ENCODE data around the gene TMEM108.

Gene TMEM108

DNA sequence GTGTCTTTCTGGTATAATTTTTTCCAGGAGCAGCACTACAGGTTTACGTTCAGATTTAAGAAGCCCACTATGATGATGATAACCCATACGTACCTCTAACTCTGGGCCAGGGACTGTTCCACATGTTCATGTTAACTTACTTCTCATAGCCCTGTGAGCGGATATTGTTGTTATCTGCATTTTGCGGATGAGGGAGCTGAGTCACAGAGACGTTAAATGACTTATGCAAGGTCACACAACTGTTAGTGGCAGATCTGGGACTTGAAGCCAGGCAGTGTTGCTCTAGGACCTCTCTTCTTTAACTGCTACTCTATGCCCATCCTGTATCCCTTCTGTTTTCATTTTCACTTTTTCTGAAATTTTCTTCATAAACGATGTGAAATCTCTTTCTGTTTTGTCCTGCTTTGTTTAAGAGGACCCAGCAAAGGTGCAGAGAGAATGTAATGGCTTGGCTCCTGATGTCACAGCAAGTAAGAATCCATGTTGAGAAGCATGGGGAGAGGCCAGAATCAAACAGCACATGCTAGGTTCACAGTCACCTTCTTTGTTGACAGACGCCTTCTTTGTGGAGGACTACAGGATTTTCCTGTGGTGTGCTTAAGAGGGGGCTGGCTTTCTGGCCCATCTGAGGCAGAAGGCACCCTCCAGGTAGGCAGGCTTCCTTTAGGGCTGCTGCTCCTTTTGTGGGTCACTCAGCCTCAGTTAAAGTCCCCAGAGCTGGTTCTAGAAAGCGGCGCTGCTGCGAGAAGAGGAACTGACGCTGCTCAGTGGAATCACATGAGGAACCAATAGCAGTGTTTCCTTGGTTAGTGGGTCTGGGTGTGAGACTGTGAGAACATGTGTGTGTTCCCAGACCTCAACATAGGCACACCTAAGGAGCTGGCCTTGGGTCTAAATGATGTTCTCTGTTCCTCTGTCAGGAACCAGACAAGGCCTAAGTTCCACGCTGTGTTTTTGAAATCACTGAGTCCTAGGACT, 121.6 kb downstream of the TMEM108 start:
- ATAC-seq: no peak
- TF ChIP-seq PPARA (CRISPR knock-in tag; IDR thresholded peaks at IDR 0.05; ENCODE audit: borderline replicate concordance): no peak
- no peak for TF ChIP-seq ARNTL (CRISPR knock-in tag; IDR thresholded peaks at IDR 0.05; ENCODE audit: borderline replicate concordance, low read depth)
- TF ChIP-seq ZNF70 (CRISPR knock-in tag; IDR thresholded peaks at IDR 0.05): no peak
- no peak for TF ChIP-seq GLIS3 (CRISPR knock-in tag; IDR thresholded peaks at IDR 0.05)

DNA sequence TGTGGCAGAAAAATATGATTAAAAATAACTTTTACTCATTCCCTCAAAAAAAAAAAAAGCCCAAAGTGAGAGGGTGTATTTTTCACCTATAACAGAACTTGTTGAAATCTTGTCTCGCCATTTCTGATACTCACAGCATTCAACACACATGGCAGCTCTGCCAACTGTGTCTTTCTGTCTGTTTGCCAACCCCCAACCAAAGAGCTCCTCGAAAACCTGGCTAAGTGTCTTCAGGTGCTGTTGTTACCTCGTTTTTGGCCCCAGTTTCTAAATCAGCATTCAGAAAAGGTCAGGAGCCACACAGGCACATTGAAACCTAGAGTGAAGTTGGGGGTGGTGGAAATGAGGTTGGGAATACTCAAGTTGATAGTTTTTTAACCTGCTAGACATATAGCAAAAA, 123.5 kb downstream of the TMEM108 start:
- TF ChIP-seq PPARA (CRISPR knock-in tag; IDR thresholded peaks at IDR 0.05; ENCODE audit: borderline replicate concordance) (no peak), ZFP30 (CRISPR knock-in tag; IDR thresholded peaks at IDR 0.05) (no peak), OSR1 (CRISPR knock-in tag; IDR thresholded peaks at IDR 0.05) (no peak), ESRRG (CRISPR knock-in tag; IDR thresholded peaks at IDR 0.05) (no peak), TOX (CRISPR knock-in tag; IDR thresholded peaks at IDR 0.05; ENCODE audit: borderline replicate concordance) (no peak), BACH2 (CRISPR knock-in tag; IDR thresholded peaks at IDR 0.05; ENCODE audit: borderline replicate concordance) (no peak), CSDC2 (CRISPR knock-in tag; IDR thresholded peaks at IDR 0.05) (no peak), ZNF565 (CRISPR knock-in tag; conservative IDR thresholded peaks at IDR 0.05; ENCODE audit: low read depth) (no peak), ZNF8 (CRISPR knock-in tag; IDR thresholded peaks at IDR 0.05) (no peak), GLIS3 (CRISPR knock-in tag; IDR thresholded peaks at IDR 0.05) (no peak), ZC3H10 (CRISPR knock-in tag; IDR thresholded peaks at IDR 0.05) (no peak), TCF4 (CRISPR knock-in tag; IDR thresholded peaks at IDR 0.05; ENCODE audit: borderline replicate concordance) (no peak)
- TF ChIP-seq, protein P1, sequence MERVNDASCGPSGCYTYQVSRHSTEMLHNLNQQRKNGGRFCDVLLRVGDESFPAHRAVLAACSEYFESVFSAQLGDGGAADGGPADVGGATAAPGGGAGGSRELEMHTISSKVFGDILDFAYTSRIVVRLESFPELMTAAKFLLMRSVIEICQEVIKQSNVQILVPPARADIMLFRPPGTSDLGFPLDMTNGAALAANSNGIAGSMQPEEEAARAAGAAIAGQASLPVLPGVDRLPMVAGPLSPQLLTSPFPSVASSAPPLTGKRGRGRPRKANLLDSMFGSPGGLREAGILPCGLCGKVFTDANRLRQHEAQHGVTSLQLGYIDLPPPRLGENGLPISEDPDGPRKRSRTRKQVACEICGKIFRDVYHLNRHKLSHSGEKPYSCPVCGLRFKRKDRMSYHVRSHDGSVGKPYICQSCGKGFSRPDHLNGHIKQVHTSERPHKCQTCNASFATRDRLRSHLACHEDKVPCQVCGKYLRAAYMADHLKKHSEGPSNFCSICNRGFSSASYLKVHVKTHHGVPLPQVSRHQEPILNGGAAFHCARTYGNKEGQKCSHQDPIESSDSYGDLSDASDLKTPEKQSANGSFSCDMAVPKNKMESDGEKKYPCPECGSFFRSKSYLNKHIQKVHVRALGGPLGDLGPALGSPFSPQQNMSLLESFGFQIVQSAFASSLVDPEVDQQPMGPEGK (CRISPR knock-in tag; IDR thresholded peaks at IDR 0.05; ENCODE audit: borderline replicate concordance): no peak
- TF ChIP-seq, protein P2, sequence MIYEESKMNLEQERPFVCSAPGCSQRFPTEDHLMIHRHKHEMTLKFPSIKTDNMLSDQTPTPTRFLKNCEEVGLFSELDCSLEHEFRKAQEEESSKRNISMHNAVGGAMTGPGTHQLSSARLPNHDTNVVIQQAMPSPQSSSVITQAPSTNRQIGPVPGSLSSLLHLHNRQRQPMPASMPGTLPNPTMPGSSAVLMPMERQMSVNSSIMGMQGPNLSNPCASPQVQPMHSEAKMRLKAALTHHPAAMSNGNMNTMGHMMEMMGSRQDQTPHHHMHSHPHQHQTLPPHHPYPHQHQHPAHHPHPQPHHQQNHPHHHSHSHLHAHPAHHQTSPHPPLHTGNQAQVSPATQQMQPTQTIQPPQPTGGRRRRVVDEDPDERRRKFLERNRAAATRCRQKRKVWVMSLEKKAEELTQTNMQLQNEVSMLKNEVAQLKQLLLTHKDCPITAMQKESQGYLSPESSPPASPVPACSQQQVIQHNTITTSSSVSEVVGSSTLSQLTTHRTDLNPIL (CRISPR knock-in tag; IDR thresholded peaks at IDR 0.05; ENCODE audit: low read depth): no peak
- TF ChIP-seq, protein P3, sequence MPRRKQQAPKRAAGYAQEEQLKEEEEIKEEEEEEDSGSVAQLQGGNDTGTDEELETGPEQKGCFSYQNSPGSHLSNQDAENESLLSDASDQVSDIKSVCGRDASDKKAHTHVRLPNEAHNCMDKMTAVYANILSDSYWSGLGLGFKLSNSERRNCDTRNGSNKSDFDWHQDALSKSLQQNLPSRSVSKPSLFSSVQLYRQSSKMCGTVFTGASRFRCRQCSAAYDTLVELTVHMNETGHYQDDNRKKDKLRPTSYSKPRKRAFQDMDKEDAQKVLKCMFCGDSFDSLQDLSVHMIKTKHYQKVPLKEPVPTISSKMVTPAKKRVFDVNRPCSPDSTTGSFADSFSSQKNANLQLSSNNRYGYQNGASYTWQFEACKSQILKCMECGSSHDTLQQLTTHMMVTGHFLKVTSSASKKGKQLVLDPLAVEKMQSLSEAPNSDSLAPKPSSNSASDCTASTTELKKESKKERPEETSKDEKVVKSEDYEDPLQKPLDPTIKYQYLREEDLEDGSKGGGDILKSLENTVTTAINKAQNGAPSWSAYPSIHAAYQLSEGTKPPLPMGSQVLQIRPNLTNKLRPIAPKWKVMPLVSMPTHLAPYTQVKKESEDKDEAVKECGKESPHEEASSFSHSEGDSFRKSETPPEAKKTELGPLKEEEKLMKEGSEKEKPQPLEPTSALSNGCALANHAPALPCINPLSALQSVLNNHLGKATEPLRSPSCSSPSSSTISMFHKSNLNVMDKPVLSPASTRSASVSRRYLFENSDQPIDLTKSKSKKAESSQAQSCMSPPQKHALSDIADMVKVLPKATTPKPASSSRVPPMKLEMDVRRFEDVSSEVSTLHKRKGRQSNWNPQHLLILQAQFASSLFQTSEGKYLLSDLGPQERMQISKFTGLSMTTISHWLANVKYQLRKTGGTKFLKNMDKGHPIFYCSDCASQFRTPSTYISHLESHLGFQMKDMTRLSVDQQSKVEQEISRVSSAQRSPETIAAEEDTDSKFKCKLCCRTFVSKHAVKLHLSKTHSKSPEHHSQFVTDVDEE (CRISPR knock-in tag; IDR thresholded peaks at IDR 0.05): no peak
- ATAC-seq: no peak

DNA sequence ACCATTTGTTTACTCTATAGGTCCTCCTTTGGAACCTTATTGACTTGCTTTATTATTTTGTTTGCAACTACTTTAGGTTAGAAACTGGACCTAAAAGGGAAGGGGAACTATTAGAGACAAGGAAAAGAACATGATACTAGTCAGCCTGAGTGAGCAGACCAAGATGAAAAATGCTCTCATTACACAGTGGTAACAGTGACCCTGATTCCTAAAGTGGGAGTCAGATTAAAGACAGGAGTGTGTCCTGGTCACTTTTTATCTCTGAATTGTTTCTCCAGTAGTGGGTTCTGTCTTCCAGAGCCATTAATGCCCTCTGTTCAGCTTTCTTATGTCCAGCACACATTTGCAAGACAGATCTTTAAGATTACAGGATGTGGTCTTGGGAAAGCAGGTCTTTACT, 124.1 kb downstream of the TMEM108 start:
- peak; percentile 30; the same call in 1 of the 3 replicates for ATAC-seq

More for the DNA sequence above, 124.1 kb downstream of the TMEM108 start:
- TF ChIP-seq, protein P1 (CRISPR knock-in tag; IDR thresholded peaks at IDR 0.05; ENCODE audit: borderline replicate concordance): no peak
- TF ChIP-seq CSDC2 (CRISPR knock-in tag; IDR thresholded peaks at IDR 0.05) (no peak), ZNF70 (CRISPR knock-in tag; IDR thresholded peaks at IDR 0.05) (no peak), ZNF565 (CRISPR knock-in tag; conservative IDR thresholded peaks at IDR 0.05; ENCODE audit: low read depth) (no peak), GLIS3 (CRISPR knock-in tag; IDR thresholded peaks at IDR 0.05) (no peak), ESRRG (CRISPR knock-in tag; IDR thresholded peaks at IDR 0.05) (no peak), SNAI2 (CRISPR knock-in tag; IDR thresholded peaks at IDR 0.05) (no peak), ZNF8 (CRISPR knock-in tag; IDR thresholded peaks at IDR 0.05) (no peak), RARB (CRISPR knock-in tag; IDR thresholded peaks at IDR 0.05) (no peak), ZFP3 (CRISPR knock-in tag; IDR thresholded peaks at IDR 0.05) (no peak), ZC3H10 (CRISPR knock-in tag; IDR thresholded peaks at IDR 0.05) (no peak), TOX (CRISPR knock-in tag; IDR thresholded peaks at IDR 0.05; ENCODE audit: borderline replicate concordance) (no peak)
- TF ChIP-seq, protein P4, sequence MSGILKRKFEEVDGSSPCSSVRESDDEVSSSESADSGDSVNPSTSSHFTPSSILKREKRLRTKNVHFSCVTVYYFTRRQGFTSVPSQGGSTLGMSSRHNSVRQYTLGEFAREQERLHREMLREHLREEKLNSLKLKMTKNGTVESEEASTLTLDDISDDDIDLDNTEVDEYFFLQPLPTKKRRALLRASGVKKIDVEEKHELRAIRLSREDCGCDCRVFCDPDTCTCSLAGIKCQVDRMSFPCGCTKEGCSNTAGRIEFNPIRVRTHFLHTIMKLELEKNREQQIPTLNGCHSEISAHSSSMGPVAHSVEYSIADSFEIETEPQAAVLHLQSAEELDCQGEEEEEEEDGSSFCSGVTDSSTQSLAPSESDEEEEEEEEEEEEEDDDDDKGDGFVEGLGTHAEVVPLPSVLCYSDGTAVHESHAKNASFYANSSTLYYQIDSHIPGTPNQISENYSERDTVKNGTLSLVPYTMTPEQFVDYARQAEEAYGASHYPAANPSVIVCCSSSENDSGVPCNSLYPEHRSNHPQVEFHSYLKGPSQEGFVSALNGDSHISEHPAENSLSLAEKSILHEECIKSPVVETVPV (CRISPR knock-in tag; IDR thresholded peaks at IDR 0.05): no peak
- TF ChIP-seq, protein P5, sequence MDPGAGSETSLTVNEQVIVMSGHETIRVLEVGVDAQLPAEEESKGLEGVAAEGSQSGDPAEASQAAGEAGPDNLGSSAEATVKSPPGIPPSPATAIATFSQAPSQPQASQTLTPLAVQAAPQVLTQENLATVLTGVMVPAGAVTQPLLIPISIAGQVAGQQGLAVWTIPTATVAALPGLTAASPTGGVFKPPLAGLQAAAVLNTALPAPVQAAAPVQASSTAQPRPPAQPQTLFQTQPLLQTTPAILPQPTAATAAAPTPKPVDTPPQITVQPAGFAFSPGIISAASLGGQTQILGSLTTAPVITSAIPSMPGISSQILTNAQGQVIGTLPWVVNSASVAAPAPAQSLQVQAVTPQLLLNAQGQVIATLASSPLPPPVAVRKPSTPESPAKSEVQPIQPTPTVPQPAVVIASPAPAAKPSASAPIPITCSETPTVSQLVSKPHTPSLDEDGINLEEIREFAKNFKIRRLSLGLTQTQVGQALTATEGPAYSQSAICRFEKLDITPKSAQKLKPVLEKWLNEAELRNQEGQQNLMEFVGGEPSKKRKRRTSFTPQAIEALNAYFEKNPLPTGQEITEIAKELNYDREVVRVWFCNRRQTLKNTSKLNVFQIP (CRISPR knock-in tag; IDR thresholded peaks at IDR 0.05; ENCODE audit: borderline replicate concordance, low read depth): no peak
